ENCODE data around the gene FGF4. TPM values are rescaled to one million over a fixed set of nuclear protein-coding genes. Genes with fewer than 3 reads are reported as not detected.

FGF4 gene, protein sequence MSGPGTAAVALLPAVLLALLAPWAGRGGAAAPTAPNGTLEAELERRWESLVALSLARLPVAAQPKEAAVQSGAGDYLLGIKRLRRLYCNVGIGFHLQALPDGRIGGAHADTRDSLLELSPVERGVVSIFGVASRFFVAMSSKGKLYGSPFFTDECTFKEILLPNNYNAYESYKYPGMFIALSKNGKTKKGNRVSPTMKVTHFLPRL
- total RNA-seq (2021) (3.2 to 5.9 TPM (median 3.3 TPM) in 3 replicates), Bru-seq, nascent RNA (percentile 66 among the genes with signal in this experiment)
- long read RNA-seq, experiment 1, transcript FGF4-201 (3 exons, 3,233 nt) = major isoform, 28 of 41 reads
- long read RNA-seq, experiment 1, transcript FGF4-202 (2 exons, 557 nt) = minor isoform, 8 of 41 reads
- long read RNA-seq, experiment 1, partial matches to known transcripts = 3 of 41 reads
- long read RNA-seq, experiment 1, other reads (novel, unspliced or antisense) = 2 of 41 reads
- long read RNA-seq, experiment 2, partial matches to known transcripts = 0 of 8 reads
- long read RNA-seq, experiment 2, other reads (novel, unspliced or antisense) = 6 of 8 reads
- long read RNA-seq, experiment 3, partial matches to known transcripts = 1 of 2 reads
- long read RNA-seq, experiment 3, other reads (novel, unspliced or antisense) = 1 of 2 reads

DNA sequence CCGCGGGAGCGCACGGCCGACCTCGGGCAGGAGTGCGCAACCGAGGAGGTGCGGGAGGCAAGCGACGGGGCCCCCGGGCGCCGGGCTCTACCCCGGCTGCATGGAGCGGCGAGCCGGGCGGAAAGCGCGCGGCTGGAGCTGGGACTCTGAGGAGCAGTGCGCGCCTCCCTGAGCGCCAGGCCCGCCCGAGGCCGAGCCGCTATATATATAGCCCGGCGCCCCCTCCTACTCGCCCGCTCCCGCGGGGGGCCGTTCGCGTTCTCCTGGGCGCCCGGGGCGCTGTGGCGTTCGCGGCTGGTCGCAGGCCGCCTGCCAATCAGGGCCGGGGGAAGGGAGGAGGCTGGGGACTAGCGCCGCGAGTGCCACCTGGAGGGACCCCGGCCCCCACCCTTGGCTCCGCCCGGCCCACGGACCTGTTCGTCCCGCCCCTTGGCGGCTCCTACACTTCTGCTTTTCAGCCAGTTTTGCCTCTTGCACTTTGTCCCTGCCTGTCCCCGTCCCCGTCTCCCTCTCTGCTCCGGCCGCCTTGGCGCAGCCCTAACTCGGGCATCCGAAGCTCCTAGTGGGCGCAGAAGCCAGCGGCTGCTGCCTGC is at the start of gene FGF4:
Gene FGF4, minus strand, starts transcription at position 179 of the 593 bp plus-strand sequence. CDS start 257 bp downstream, outside the sequence.
- DNase-seq (ENCODE audit: low spot score) (peak; percentile 60), ATAC-seq (peak; percentile 38)
- Mint-ChIP-seq H3K36me3 (no peaks in the 10 kb centered on the region), H3K4me1 (peaks cover 45% of the 10 kb centered on the region), H3K4me3 (peak within 1 kb of the TSS; percentile 67), H3K27ac (no peak within 1 kb of the TSS), H3K9me3 (no peaks in the 10 kb centered on the region), H3K27me3 (ENCODE audit: low read depth) (peaks cover 47% of the 10 kb centered on the region)
- ChIA-PET CTCF (interaction anchor here (0.8 to 2.4 kb wide), 8 partner anchors 12 to 113 kb away, joined by 3 to 7 read pairs (median 4); no protein-coding TSS in a partner anchor), POLR2A (no interaction called here)
- TF ChIP-seq, protein P1, sequence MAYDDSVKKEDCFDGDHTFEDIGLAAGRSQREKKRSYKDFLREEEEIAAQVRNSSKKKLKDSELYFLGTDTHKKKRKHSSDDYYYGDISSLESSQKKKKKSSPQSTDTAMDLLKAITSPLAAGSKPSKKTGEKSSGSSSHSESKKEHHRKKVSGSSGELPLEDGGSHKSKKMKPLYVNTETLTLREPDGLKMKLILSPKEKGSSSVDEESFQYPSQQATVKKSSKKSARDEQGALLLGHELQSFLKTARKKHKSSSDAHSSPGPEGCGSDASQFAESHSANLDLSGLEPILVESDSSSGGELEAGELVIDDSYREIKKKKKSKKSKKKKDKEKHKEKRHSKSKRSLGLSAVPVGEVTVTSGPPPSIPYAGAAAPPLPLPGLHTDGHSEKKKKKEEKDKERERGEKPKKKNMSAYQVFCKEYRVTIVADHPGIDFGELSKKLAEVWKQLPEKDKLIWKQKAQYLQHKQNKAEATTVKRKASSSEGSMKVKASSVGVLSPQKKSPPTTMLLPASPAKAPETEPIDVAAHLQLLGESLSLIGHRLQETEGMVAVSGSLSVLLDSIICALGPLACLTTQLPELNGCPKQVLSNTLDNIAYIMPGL (CRISPR knock-in tag; IDR thresholded peaks at IDR 0.05) = peak; percentile 16; the same call in 1 of the 2 replicates
- TF ChIP-seq IRF2 (CRISPR knock-in tag; IDR thresholded peaks at IDR 0.05; ENCODE audit: borderline replicate concordance, low read depth) = no peak
- TF ChIP-seq, protein P2, sequence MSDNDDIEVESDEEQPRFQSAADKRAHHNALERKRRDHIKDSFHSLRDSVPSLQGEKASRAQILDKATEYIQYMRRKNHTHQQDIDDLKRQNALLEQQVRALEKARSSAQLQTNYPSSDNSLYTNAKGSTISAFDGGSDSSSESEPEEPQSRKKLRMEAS (CRISPR knock-in tag; IDR thresholded peaks at IDR 0.05) = 0 out of 2 replicates have a peak, but pooled peaks have one; percentile 28
- no peak for TF ChIP-seq FOXK1 (CRISPR knock-in tag; IDR thresholded peaks at IDR 0.05)
- peak; percentile 49; the same call in 1 of the 2 replicates for TF ChIP-seq ZNF423 (CRISPR knock-in tag; IDR thresholded peaks at IDR 0.05)
- no peak for TF ChIP-seq MXD4 (CRISPR knock-in tag; IDR thresholded peaks at IDR 0.05; ENCODE audit: borderline replicate concordance)
- no peak for TF ChIP-seq ZNF512 (CRISPR knock-in tag; IDR thresholded peaks at IDR 0.05; ENCODE audit: borderline replicate concordance)
- TF ChIP-seq TP53 (CRISPR knock-in tag; IDR thresholded peaks at IDR 0.05) = no peak
- TF ChIP-seq ARID4B (CRISPR knock-in tag; IDR thresholded peaks at IDR 0.05; ENCODE audit: borderline replicate concordance) = no peak
- TF ChIP-seq GTF2I (CRISPR knock-in tag; conservative IDR thresholded peaks at IDR 0.05) = no peak
- no peak for TF ChIP-seq JUN (CRISPR knock-in tag; IDR thresholded peaks at IDR 0.05)

DNA sequence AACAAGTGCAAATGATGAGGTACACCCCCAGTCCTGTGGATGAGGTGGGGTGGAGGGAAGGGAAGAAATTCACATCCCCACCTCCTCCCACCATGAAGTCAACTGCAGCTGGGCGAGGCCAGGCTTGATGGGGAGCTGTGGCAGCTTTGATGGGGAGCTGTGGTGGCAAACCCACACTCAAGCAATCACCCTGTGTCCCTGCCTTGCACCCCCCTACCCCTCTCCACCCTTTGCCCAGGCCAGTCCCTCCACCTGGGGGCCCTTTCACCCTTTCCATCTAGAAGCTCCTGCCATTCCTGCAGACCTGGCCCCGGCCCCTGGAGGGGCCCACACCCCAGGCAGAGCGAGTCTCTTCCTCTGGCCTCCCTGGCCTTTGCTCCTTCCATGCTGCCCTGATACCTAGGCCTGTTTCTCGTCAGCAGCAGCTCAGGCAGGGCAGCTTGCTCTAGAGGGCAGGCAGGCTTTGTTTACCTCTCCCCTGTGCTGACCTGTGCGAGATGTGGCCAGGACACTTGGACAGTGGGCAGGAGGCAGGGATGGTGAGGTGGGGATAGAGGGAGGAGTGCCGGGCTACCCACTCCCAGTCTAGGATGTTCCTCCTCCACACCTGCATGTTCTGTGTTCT is 48.6 kb upstream of the FGF4 start:
- no peak for ATAC-seq
- Mint-ChIP-seq H3K27ac (no peak overlapping the region), H3K4me3 (no peak overlapping the region), H3K27me3 (ENCODE audit: low read depth) (peaks cover 50% of the 10 kb centered on the region), H3K36me3 (no peaks in the 10 kb centered on the region), H3K9me3 (no peaks in the 10 kb centered on the region), H3K4me1 (peaks cover 7% of the 10 kb centered on the region)
- ChIA-PET CTCF (interaction anchor here (1.0 to 1.9 kb wide), 3 partner anchors 65 to 120 kb away, joined by 3 to 4 read pairs (median 4); partner anchors contain the start of gene FGF19), POLR2A (no interaction called here)
- no peak for DNase-seq (ENCODE audit: low spot score)
- TF ChIP-seq ZNF425 (CRISPR knock-in tag; conservative IDR thresholded peaks at IDR 0.05) (no peak), MLX (CRISPR knock-in tag; IDR thresholded peaks at IDR 0.05) (no peak)
- TF ChIP-seq, protein P3, sequence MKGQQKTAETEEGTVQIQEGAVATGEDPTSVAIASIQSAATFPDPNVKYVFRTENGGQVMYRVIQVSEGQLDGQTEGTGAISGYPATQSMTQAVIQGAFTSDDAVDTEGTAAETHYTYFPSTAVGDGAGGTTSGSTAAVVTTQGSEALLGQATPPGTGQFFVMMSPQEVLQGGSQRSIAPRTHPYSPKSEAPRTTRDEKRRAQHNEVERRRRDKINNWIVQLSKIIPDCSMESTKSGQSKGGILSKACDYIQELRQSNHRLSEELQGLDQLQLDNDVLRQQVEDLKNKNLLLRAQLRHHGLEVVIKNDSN (CRISPR knock-in tag; IDR thresholded peaks at IDR 0.05) = no peak
